GM12892 (cell line): Measurements from ENCODE around the gene FAM107A.

ENCODE experiments used
- DNase-seq: peaks from one replicate; pipeline ENCODE4 v3.0.0; 2011; ENCODE audit not compliant: insufficient read length
- FAIRE-seq: peaks from 2 replicates; lab custom pipeline; 2011; peaks lifted over from hg19 to GRCh38; lab: Jason Lieb, UNC
- POLR2A ChIP-seq: IDR thresholded peaks from 2 replicates; pipeline ENCODE4 v1.6.1; 2011; ENCODE audit warnings: low read depth, low read length, control low read depth
- POLR2AphosphoS5 ChIP-seq: IDR thresholded peaks from 2 replicates; pipeline ENCODE4 v1.6.1; 2011; ENCODE audit warnings: low read depth, low read length, control low read depth
- TAF1 ChIP-seq: IDR thresholded peaks from 2 replicates; pipeline ENCODE4 v1.6.1; 2011; ENCODE audit warnings: low read depth, mild to moderate bottlenecking, control low read depth, low read length, borderline replicate concordance

The FAM107A gene

GRCh38 chr3:58572634-58573230 is 4.5 kb downstream of the FAM107A start:
- no peak for FAIRE-seq

GRCh38 chr3:58572013-58572633 is 5.1 kb downstream of the FAM107A start:
- FAIRE-seq (no peak), DNase-seq (no peak)
- no peak for TF ChIP-seq POLR2AphosphoS5
- no peak for TF ChIP-seq TAF1
- TF ChIP-seq POLR2A: no peak

More at GRCh38 chr3:58572634-58573230, 4.5 kb downstream of the FAM107A start:
- TF ChIP-seq TAF1 (no peak), POLR2A (no peak), POLR2AphosphoS5 (no peak)
- no peak for DNase-seq

GRCh38 chr3:58570851-58571250 is 6.3 kb downstream of the FAM107A start:
- FAIRE-seq: no peak
- no peak for DNase-seq
- no peak for TF ChIP-seq POLR2AphosphoS5
- no peak for TF ChIP-seq TAF1
- TF ChIP-seq POLR2A: no peak

GRCh38 chr3:58569287-58570001 is 7.7 kb downstream of the FAM107A start:
- DNase-seq (no peak), FAIRE-seq (no peak)
- TF ChIP-seq POLR2AphosphoS5 (no peak), POLR2A (no peak), TAF1 (no peak)

- FAIRE-seq (peak; percentile 86), DNase-seq (no peak)
- TF ChIP-seq POLR2AphosphoS5 (no peak), POLR2A (no peak), TAF1 (no peak)
Observed at GRCh38 chr3:58568572-58569286, 8.5 kb downstream of the FAM107A start.

GRCh38 chr3:58567251-58567515 is 10.0 kb downstream of the FAM107A start:
- no peak for TF ChIP-seq TAF1
- TF ChIP-seq POLR2AphosphoS5: no peak
- no peak for TF ChIP-seq POLR2A
- no peak for DNase-seq
- FAIRE-seq: no peak

GRCh38 chr3:58566398-58567250 is 10.6 kb downstream of the FAM107A start:
- FAIRE-seq (no peak), DNase-seq (no peak)
- TF ChIP-seq POLR2AphosphoS5: no peak

GRCh38 chr3:58565621-58566397 is 11.4 kb downstream of the FAM107A start:
- DNase-seq: no peak
- TF ChIP-seq POLR2A: no peak
- no peak for TF ChIP-seq POLR2AphosphoS5
- no peak for TF ChIP-seq TAF1
- FAIRE-seq: no peak

GRCh38 chr3:58564456-58565160 is 12.6 kb downstream of the FAM107A start:
- no peak for DNase-seq
- no peak for FAIRE-seq
- TF ChIP-seq TAF1 (no peak), POLR2A (no peak), POLR2AphosphoS5 (no peak)

- no peak for TF ChIP-seq POLR2AphosphoS5
- TF ChIP-seq TAF1: no peak
- TF ChIP-seq POLR2A: no peak
- FAIRE-seq: no peak
- DNase-seq: no peak
Observed at GRCh38 chr3:58564054-58564453, 13.1 kb downstream of the FAM107A start.
